ENCODE data around the gene BCL10. TPM values are rescaled to one million over a fixed set of nuclear protein-coding genes. Genes with fewer than 3 reads are reported as not detected.

The BCL10 gene
- total RNA-seq, 1 experiment from 2014 or later = 26.1 TPM

DNA sequence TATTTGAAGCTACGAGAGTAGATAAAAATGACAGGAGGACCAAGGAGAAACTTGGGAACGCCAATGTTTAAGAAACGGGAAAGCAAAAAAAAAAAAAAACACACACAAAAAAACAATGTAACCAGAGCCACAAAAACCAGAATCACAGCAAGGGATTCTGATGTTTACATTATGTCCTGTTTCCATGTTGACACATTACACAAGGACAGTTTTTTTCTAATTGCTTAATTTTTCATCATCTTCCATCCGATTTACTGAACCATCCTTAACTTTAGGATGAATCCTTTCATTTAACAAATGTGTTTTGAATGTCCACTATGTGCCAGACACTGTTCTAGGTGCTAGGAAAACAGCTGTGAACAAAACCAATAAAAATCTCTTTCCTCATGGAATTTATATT, 1.4 kb upstream of the BCL10 start:
- no peak overlapping the region for H3K4ac ChIP-seq (ENCODE audit: low read depth, low read length)
- H3K56ac ChIP-seq (ENCODE audit: insufficient read length, low read depth, low read length) = no peak overlapping the region
- Mint-ChIP-seq H3K36me3 (ENCODE audit: insufficient read depth in 1 of 3, low read depth in 3 of 3) (peaks cover 0 to 5% (median 0%) of the 10 kb centered on the region in 3 experiments; a peak in 4 of 7 replicates), H3K27me3 (ENCODE audit: low read depth) (no peaks in the 10 kb centered on the region), H3K27ac (no peak overlapping the region), H3K4me3 (no peak overlapping the region), H3K4me1 (peaks cover 35 to 44% of the 10 kb centered on the region in 2 experiments), H3K9me3 (no peaks in the 10 kb centered on the region)
- H4K20me1 ChIP-seq (ENCODE audit: control insufficient read depth, insufficient read depth, insufficient read length) = no peaks in the 10 kb centered on the region
- no peak overlapping the region for H4K8ac ChIP-seq (replicated peaks; ENCODE audit: insufficient read length, low read depth, low read length)
- H3K14ac ChIP-seq (ENCODE audit: insufficient read depth, low read length) = no peak overlapping the region
- no peak overlapping the region for H4K91ac ChIP-seq (ENCODE audit: insufficient read length, low read depth, low read length)
- no peak overlapping the region for H3T11ph ChIP-seq (ENCODE audit: low read length)
- H3K9ac ChIP-seq (ENCODE audit: extremely low read depth, insufficient read length, low read length) = no peak overlapping the region
- no peak for DNase-seq
- WGBS (ENCODE audit: extremely low coverage, insufficient read length, low lambda C conversion rate) = no CpG with 5 or more reads among the region's 4 CpGs
- no peak overlapping the region for H3K23ac ChIP-seq (ENCODE audit: insufficient read length, low read depth, low read length)
- H3K79me1 ChIP-seq (ENCODE audit: insufficient read depth, low read depth, low read length, poor library complexity, severe bottlenecking) = no peaks in the 10 kb centered on the region
- H3K4me2 ChIP-seq (ENCODE audit: insufficient read depth, insufficient read length, low read length) = no peak overlapping the region
- no peak overlapping the region for H4K5ac ChIP-seq (ENCODE audit: insufficient read length, low read depth, low read length)
- peaks cover 6% of the 10 kb centered on the region for H3K23me2 ChIP-seq (ENCODE audit: insufficient read length, low read depth, low read length, poor library complexity, severe bottlenecking)
- no peak overlapping the region for H2BK5ac ChIP-seq (ENCODE audit: insufficient read length, low read length)
- no peak overlapping the region for H2AK5ac ChIP-seq (ENCODE audit: insufficient read length, low read length)
- H2AFZ ChIP-seq (ENCODE audit: low read length) = no peak overlapping the region
- 0 out of 2 replicates have a peak, but pooled peaks cover 2% of the 10 kb centered on the region for H3K4me1 ChIP-seq (ENCODE audit: insufficient read depth, low read length)
- no peak overlapping the region for H3K27ac ChIP-seq (ENCODE audit: insufficient read length, low read depth, low read length)
- H3K27me3 ChIP-seq (ENCODE audit: insufficient read depth, low read length) = no peaks in the 10 kb centered on the region
- H2BK15ac ChIP-seq (ENCODE audit: low read depth, low read length) = no peak overlapping the region
- no peaks in the 10 kb centered on the region for H3K9me3 ChIP-seq (ENCODE audit: control insufficient read depth, low read depth, low read length)
- TF ChIP-seq CTCF (conservative IDR thresholded peaks at IDR 0.05) = no peak
- H3K79me2 ChIP-seq (ENCODE audit: insufficient read depth, low read length) = peaks cover 2% of the 10 kb centered on the region; the same call in 1 of the 2 replicates
- no peak overlapping the region for H2BK20ac ChIP-seq (ENCODE audit: low read depth, low read length, poor library complexity, severe bottlenecking)
- H2BK120ac ChIP-seq (ENCODE audit: low read depth, low read length, poor library complexity, severe bottlenecking) = no peak overlapping the region
- H2BK12ac ChIP-seq (ENCODE audit: insufficient read length, low read depth, low read length) = no peak overlapping the region
- no peak overlapping the region for H3K18ac ChIP-seq (ENCODE audit: insufficient read length, low read depth, low read length)

Measured in H9 (cell line).